GM18907 (cell line): ENCODE data around the gene CHMP5.

Experiments used
- ATAC-seq: cut with Tn5 transposase; IDR thresholded peaks from one replicate; pipeline ENCODE4 v1.9.1; 2021; ENCODE audit warnings: mild to moderate bottlenecking, moderate library complexity; ENCODE audit not compliant: unreplicated experiment

CHMP5 gene

GRCh38 chr9:33242609-33243134 is 22.2 kb upstream of the CHMP5 start:
- no peak for ATAC-seq

GRCh38 chr9:33244137-33244784 is 20.6 kb upstream of the CHMP5 start:
- ATAC-seq: no peak

- ATAC-seq: no peak
These were observed 19.5 kb upstream of the CHMP5 start for GRCh38 chr9:33245341-33245740.

- no peak for ATAC-seq
These were observed 18.5 kb upstream of the CHMP5 start for GRCh38 chr9:33246269-33246860.

- ATAC-seq: peak; percentile 17
These were observed 16.2 kb upstream of the CHMP5 start for GRCh38 chr9:33248606-33249005.

- ATAC-seq: peak; percentile 70
These were observed 15.7 kb upstream of the CHMP5 start for GRCh38 chr9:33249087-33249658.

GRCh38 chr9:33249983-33250382 is 14.9 kb upstream of the CHMP5 start:
- ATAC-seq: no peak

- no peak for ATAC-seq
These were observed 14.3 kb upstream of the CHMP5 start for GRCh38 chr9:33250458-33250995.

GRCh38 chr9:33254211-33254610 is 10.6 kb upstream of the CHMP5 start:
- ATAC-seq: no peak

GRCh38 chr9:33255014-33255413 is 9.8 kb upstream of the CHMP5 start:
- no peak for ATAC-seq

- no peak for ATAC-seq
These were observed 9.4 kb upstream of the CHMP5 start for GRCh38 chr9:33255471-33255870.

- no peak for ATAC-seq
These were observed 8.6 kb upstream of the CHMP5 start for GRCh38 chr9:33256236-33256635.

- ATAC-seq: no peak
These were observed 7.6 kb upstream of the CHMP5 start for GRCh38 chr9:33257276-33257675.

- ATAC-seq: no peak
These were observed 4.5 kb upstream of the CHMP5 start for GRCh38 chr9:33260372-33260771.

GRCh38 chr9:33263131-33264002 is 1.5 kb upstream of the CHMP5 start:
- ATAC-seq: peak; percentile 10

GRCh38 chr9:33264003-33264472 is 811 bp upstream of the CHMP5 start:
- ATAC-seq: peak; percentile 41

GRCh38 chr9:33265211-33265865 is 489 bp downstream of the CHMP5 start:
- ATAC-seq: no peak

GRCh38 chr9:33267151-33267767 is 2.4 kb downstream of the CHMP5 start:
- ATAC-seq: no peak

- ATAC-seq: no peak
These were observed 5.3 kb downstream of the CHMP5 start for GRCh38 chr9:33270146-33270545.

- no peak for ATAC-seq
These were observed 7.2 kb downstream of the CHMP5 start for GRCh38 chr9:33272061-33272460.
